Dedifferentiated amniotic fluid mesenchymal stem cell (primary cell): Measurements from ENCODE around the gene KATNBL1.

Experiments used
- DNase-seq: peaks from one replicate; pipeline ENCODE4 v3.0.0-alpha.2; 2016; ENCODE audit errors: extremely low spot score

Gene KATNBL1

DNA sequence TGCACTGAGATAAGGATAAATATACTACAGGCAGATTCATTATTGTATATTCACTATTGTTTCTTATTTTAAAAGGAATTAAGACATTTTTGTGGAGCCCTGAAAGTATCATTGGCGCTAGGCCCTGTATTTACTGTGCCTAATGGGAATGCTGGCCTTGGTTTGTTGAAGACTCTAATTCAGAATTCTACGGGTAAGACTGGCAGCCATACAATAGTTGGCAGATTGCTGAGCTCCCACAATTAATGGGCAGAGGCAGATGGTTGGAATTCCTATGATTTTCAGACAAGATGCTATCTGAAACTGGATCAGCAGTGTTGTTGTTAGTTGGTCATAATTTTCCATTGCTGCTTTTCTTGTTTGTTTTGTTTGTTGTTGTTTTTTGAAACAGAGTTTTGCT lies 93.3 kb downstream of the KATNBL1 start:
- DNase-seq: no peak

DNA sequence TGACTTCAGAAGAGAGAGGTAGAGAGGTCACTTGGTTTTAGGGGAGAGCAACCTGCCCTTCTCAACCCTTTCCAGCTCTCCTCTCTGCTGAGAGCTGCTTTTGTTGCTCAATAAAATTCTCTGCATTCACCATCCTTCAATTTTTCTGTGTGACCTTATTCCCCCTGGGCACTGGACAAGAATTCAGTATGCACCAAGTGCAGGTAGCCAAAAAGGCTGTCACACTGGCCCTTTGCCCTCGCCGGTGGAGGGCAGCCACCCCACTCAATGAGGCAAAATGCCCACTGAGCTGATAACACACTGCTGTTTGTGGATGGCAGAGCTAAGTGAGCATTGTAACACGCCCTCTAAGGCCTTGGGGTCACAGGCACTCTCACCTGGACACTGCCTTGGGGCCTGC lies 95.2 kb downstream of the KATNBL1 start:
- DNase-seq: no peak

DNA sequence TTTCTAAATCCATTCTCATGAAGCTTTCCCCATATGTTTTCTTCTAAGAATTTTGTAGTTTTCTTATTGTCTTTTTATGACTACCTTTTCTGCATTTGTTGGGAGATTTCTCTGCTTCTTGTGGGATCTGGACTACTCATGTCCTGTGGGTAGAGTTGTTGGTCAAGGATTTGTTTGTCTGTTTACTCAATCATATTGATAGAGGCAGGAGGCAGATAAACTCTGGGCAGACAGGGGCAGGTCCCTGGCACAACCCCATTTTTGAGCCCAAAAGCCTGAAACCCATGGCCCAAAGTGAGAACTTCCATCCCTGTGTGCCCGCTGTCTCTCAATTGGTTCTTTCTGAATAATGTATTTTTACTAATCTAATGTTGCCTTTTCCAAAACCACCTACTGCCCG lies 95.7 kb downstream of the KATNBL1 start:
- DNase-seq: no peak

DNA sequence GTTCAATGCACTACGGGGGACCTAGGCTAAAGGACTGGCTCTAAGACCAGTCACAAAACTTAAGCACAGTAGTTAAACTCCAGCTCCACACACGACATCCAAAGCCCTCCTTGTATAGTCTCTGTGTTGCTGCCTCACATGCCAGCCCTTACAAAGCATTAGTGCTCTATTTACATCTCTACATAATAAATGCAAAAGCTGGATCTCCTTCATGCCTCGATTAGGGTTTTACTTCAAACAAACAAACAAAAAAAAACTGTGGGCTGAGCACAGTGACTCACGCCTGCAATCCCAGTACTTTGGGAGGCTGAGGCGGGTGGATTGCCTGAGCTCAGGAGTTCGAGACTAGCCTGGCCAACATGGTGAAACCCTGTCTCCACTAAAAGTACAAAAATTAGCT lies 98.4 kb downstream of the KATNBL1 start:
- DNase-seq: no peak

DNA sequence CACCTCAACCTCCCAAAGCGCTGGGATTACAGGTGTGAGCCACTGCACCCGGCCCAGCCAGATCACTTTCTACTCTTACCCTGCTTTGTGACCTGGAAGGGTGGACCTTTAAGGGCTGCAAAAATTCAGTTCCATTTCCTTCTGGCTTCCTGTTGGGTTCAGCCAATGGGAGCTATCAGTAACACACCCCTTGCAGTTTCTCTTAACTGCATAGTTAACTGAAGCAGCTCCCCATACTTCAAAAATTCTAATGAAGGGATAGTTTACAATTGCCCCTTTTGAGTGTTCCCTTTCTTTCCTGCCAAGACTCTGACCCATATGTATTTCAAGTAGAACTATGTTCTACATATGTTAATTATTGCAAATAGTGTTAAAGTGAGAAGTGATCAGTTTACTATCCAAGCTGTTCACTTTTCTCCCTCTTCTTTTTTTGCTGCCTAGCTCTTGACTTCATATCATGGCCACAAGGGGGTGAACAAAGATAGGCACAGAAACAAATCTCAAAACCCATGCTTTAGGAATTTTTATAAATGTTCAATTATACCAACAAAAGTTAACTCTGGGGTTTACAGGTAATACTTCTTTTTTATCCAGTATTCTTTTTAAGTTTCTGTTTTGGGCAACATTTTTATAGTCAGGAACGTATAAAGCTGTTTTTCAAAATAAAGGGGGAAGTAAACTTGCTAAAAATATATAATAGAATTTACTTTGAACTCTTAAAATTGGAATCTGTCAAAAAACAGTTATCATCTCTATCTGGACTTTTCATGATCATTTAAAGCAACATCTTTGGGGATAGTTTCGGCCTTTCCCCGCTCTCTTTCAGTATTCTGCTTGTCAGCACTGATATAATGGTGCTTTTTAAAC lies 99.9 kb downstream of the KATNBL1 start:
- DNase-seq: peak; percentile 66

DNA sequence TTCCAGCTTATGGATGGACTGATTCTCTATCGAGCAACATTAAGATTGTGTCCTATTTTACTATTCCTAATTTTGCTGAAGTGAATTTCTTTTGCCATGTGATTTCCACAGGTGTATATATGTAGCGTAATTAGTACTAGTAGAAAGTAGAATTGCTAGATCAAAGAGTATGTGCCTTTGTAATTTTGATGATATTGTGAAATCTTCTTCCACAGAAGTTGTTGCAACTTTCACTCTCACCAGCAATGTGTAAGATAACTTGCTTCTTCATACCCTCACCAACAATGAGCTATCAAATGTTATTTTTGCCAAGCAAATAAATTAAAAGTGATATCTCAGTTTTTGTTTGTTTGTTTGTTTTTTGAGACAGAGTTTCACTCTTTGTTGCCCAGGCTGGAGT lies 102.6 kb downstream of the KATNBL1 start:
- DNase-seq: no peak

DNA sequence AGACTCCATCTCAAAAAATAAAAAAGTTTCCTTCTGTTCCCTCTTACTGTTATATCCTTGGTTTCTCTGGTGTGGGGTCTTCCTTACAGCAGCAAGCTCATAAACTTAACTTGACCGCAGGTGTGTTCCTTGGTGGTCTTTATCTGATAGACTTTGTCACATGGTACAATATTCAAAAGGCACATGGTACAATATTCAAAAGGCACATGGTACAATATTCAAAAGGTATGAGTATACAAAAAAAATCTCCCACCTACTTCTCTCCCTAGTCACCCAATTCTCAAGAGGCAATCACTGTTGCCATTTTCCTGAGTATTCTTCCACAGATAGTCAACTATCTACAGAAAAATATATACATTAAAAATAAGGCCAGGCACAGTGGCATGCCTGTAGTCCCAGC lies 103.5 kb downstream of the KATNBL1 start:
- DNase-seq: no peak

DNA sequence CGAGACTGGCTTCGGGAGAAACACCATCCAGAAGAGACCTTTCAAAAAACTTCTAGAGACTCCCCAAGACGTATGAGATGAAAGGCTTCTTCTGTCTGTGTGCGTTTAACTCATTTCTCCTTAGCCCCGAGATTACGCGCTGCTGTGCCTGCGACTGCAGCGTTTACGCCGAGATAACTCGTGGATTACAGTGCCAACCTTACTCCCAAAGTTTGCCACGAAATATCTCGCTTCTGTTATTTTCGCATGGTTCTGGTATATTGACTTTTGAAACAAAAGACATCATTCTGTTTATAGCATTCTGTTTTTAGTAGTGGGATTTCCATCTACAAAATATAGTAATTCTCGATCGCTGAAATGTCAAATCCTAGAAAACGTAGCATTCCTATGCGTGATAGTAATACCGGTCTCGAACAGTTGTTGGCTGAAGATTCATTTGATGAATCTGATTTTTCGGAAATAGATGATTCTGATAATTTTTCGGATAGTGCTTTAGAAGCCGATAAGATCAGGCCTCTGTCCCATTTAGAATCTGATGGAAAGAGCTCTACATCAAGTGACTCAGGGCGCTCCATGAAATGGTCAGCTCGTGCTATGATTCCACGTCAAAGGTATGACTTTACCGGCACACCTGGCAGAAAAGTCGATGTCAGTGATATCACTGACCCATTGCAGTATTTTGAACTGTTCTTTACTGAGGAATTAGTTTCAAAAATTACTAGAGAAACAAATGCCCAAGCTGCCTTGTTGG lies 107.5 kb downstream of the KATNBL1 start:
- no peak for DNase-seq

DNA sequence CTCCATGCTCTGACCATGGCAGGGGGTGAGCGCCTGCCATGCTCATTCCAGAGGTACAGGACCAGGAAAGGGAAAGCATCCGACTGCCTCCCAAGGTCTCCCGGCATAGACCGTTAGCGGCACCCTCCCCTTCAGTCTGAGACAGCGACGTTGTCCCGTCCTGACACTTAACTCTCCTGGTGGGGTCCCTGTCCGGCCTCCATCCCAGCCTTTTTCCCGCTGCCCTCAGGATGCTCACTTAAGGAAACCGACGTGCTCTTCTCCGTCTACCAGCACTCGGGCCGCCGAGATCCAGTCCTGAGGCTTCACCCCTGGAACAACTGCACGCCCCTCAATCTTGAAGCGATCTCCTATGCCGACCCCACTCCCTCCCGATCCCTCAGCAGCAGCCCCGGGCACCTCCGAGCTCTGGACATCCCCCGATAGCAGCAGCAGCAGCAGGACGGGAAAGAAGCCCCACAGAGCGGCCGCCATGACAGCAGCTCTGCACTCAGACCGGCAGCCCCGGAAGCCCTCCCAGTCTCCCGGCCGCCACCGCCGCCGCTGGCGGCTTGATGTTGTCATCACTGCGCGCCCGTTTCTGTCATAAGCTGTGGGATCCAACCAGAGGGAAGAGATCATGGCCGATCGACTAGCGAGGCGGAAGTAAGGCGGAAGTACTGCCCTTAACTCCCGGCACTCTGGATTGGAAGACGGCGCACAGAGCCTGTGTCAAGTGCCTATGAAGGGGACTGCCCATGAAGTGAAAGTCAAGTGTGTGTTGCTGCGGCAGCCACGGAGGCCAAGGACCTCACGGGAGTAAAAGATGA lies 108.3 kb downstream of the KATNBL1 start, which contains the start of the genes EMC7 and PGBD4:
Gene EMC7, minus strand, starts transcription at position 497 of the 809 bp plus-strand sequence. Its CDS starts 23 bp downstream, at position 474.
Gene PGBD4, plus strand, starts transcription at position 718 of the 809 bp plus-strand sequence. CDS start 449 bp downstream, outside the sequence.
- peak; percentile 99 for DNase-seq

DNA sequence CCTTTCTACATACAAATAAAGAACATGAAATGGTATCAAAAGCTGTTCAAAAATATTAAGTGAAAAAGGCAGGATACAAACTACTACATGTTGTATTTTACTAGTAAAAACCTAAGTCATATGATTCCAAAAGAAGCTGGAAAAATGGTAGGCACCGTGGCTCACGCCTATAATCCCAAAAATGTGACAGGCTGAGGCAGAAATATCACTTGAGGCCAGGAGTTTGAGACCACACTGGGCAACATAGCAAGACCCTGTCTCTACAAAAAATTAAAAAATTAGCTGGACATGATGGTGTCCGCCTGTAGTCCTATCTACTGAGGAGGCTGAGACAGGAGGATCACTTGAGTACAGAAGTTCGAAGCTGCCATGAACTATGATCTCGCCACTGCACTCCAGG lies 110.0 kb downstream of the KATNBL1 start:
- DNase-seq: no peak
